Stimulated activated CD4-positive, alpha-beta T cell treated with anti-CD3 and anti-CD28 coated beads, TNF-alpha, amount 100 ng/mL, for 4 hours (primary cell): Measurements from ENCODE around the gene COX6B2.

Source experiments
- DNase-seq, 3 experiments: peaks; one replicate each; pipeline ENCODE4 v3.0.0-alpha.2; 2020; ENCODE audit warnings: low read depth in 3 of 3

The COX6B2 gene

GRCh38 chr19:55362174-55362989 lies 7.9 kb upstream of the COX6B2 start:
- no peak for DNase-seq

GRCh38 chr19:55360902-55361301 lies 6.4 kb upstream of the COX6B2 start:
- no peak for DNase-seq

- no peak for DNase-seq
Measured at GRCh38 chr19:55358943-55359908, 4.7 kb upstream of the COX6B2 start.

GRCh38 chr19:55358493-55358892 lies 4.0 kb upstream of the COX6B2 start:
- DNase-seq, result no peak

GRCh38 chr19:55355213-55355821 lies 798 bp upstream of the COX6B2 start:
- DNase-seq, result no peak

- peak; percentile 35 to 46 (median 35) for DNase-seq
Measured at GRCh38 chr19:55353803-55354697, 469 bp downstream of the COX6B2 start.

GRCh38 chr19:55353356-55353802 lies 1.1 kb downstream of the COX6B2 start:
- no peak for DNase-seq

- no peak for DNase-seq
Measured at GRCh38 chr19:55352549-55353145, 1.9 kb downstream of the COX6B2 start.

GRCh38 chr19:55352040-55352439 lies 2.5 kb downstream of the COX6B2 start:
- DNase-seq, result no peak

- DNase-seq, result no peak
Measured at GRCh38 chr19:55350620-55351315, 3.8 kb downstream of the COX6B2 start.

GRCh38 chr19:55348317-55349034 lies 6.0 kb downstream of the COX6B2 start:
- no peak for DNase-seq

GRCh38 chr19:55347442-55348009 lies 7.0 kb downstream of the COX6B2 start:
- no peak for DNase-seq

- no peak for DNase-seq
Measured at GRCh38 chr19:55346725-55347441, 7.6 kb downstream of the COX6B2 start.

GRCh38 chr19:55345818-55346724 lies 8.4 kb downstream of the COX6B2 start:
- no peak for DNase-seq

- DNase-seq, result no peak
Measured at GRCh38 chr19:55345101-55345817, 9.3 kb downstream of the COX6B2 start.

GRCh38 chr19:55344444-55344843 lies 10.1 kb downstream of the COX6B2 start:
- DNase-seq, result no peak
